Thoracic aorta (tissue), 2 donors: ENCODE measurements around the gene PLA2G4C. TPM values are rescaled to one million over a fixed set of nuclear protein-coding genes. Genes with fewer than 3 reads are reported as not detected.
A peak's percentile ranks its signal among the peaks of the same experiment; 100 is the strongest.

Experiments
- ATAC-seq: fragments of 150-250 bp; one replicate; pipeline ENCODE4 v1.8.0; 2017; ENCODE audit warnings: low read depth; ENCODE audit not compliant: insufficient number of reproducible peaks, low FRiP score
- DNase-seq: peaks from one replicate; pipeline ENCODE4 v3.0.0-alpha.2; 2020; ENCODE audit warnings: low spot score
- H3K27ac ChIP-seq, 2 donors: fragments of 200-600 bp; sonication (generic); 1 replicate in 1 of 2; 2 replicates in 1 of 2; pipeline ENCODE4 v1.5.1; 2016; ENCODE audit warnings: mild to moderate bottlenecking in 2 of 2, moderate library complexity in 2 of 2
- H3K27me3 ChIP-seq: fragments of 200-600 bp; sonication (generic); replicated peaks from 2 replicates; pipeline ENCODE4 v1.6.0; 2016; ENCODE audit warnings: mild to moderate bottlenecking; ENCODE audit not compliant: insufficient read depth
- H3K36me3 ChIP-seq: fragments of 200-600 bp; sonication (generic); one replicate; pipeline ENCODE4 v1.5.1; 2016
- H3K4me1 ChIP-seq, 2 donors: fragments of 200-600 bp; sonication (generic); 1 replicate in 1 of 2; 2 replicates in 1 of 2; pipeline versions ENCODE4 v1.5.1 to v1.6.0; 2016; ENCODE audit warnings: low read depth in 2 of 2, mild to moderate bottlenecking in 1 of 2; ENCODE audit not compliant: control insufficient read depth in 1 of 2
- H3K4me3 ChIP-seq: fragments of 200-600 bp; sonication (generic); 2 replicates; pipeline ENCODE4 v1.5.1; 2016; ENCODE audit warnings: mild to moderate bottlenecking
- H3K9me3 ChIP-seq: fragments of 200-600 bp; sonication (generic); 2 replicates; pipeline ENCODE4 v1.5.1; 2016
- CTCF ChIP-seq: fragments of 200-600 bp; sonication (generic); IDR thresholded peaks from one replicate; pipeline ENCODE4 v1.5.1; 2019; ENCODE audit warnings: antibody characterized with exemption
- total RNA-seq, 2 donors: library from RNA; depleted of rRNA; stranded (reverse); fragments of >200 nt; gene quantifications; one replicate each; pipeline versions ENCODE4 v1.1.0 to v1.2.3, GENCODE V29; 2016

PLA2G4C gene
- total RNA-seq, 2 donors from 2014 or later, result 24.2 to 35.9 TPM

GRCh38 chr19:48113190-48113917 is 2.7 kb upstream of the PLA2G4C start:
- H3K36me3 ChIP-seq, result no peaks in the 10 kb centered on the region
- TF ChIP-seq CTCF, result no peak
- H3K27ac ChIP-seq, result no peak overlapping the region
- H3K27me3 ChIP-seq, result no peaks in the 10 kb centered on the region
- DNase-seq (no peak), ATAC-seq (no peak)
- no peaks in the 10 kb centered on the region for H3K9me3 ChIP-seq
- H3K4me1 ChIP-seq, result peaks cover 12 to 22% of the 10 kb centered on the region in 2 donors
- no peak overlapping the region for H3K4me3 ChIP-seq

GRCh38 chr19:48111280-48111679 is 663 bp upstream of the PLA2G4C start:
- no peaks in the 10 kb centered on the region for H3K27me3 ChIP-seq
- no peak for DNase-seq
- no peaks in the 10 kb centered on the region for H3K36me3 ChIP-seq
- TF ChIP-seq CTCF, result no peak
- H3K27ac ChIP-seq, result peak overlapping the region; percentile 91 to 94
- H3K4me3 ChIP-seq, result peak overlapping the region; percentile 86
- ATAC-seq, result no peak
- no peaks in the 10 kb centered on the region for H3K9me3 ChIP-seq
- H3K4me1 ChIP-seq, result peaks cover 12 to 36% of the 10 kb centered on the region in 2 donors

- DNase-seq (no peak), ATAC-seq (no peak)
- Histone ChIP-seq H3K4me1 (peaks cover 12 to 36% of the 10 kb centered on the region in 2 donors), H3K36me3 (no peaks in the 10 kb centered on the region), H3K4me3 (no peak overlapping the region), H3K27ac (peak overlapping the region; percentile 1 to 94), H3K9me3 (no peaks in the 10 kb centered on the region), H3K27me3 (no peaks in the 10 kb centered on the region)
- no peak for TF ChIP-seq CTCF
Measured at GRCh38 chr19:48108997-48109782, 1.4 kb downstream of the PLA2G4C start.

GRCh38 chr19:48103922-48104321 is 6.7 kb downstream of the PLA2G4C start:
- no peak overlapping the region for H3K27ac ChIP-seq
- peaks cover 9% of the 10 kb centered on the region for H3K36me3 ChIP-seq
- no peaks in the 10 kb centered on the region for H3K27me3 ChIP-seq
- peaks cover 0 to 17% of the 10 kb centered on the region in 2 donors for H3K4me1 ChIP-seq
- no peak for ATAC-seq
- DNase-seq, result no peak
- no peak for TF ChIP-seq CTCF
- no peak overlapping the region for H3K4me3 ChIP-seq
- no peaks in the 10 kb centered on the region for H3K9me3 ChIP-seq
